MM.1S (cell line): ENCODE data around the gene KIF5A.

Experiments used
- DNase-seq: peaks from one replicate; pipeline ENCODE4 v3.0.0-alpha.2; 2015
- H2AFZ ChIP-seq: fragments of 300-600 bp; sonication (generic); 2 replicates; pipeline ENCODE4 v1.6.0; 2016; ENCODE audit warnings: antibody characterized with exemption, low read length
- H3F3A ChIP-seq: fragments of 300-600 bp; sonication (generic); 2 replicates; pipeline ENCODE4 v1.6.1; 2016; ENCODE audit warnings: mild to moderate bottlenecking, antibody characterized with exemption, low read length, moderate library complexity, mixed read lengths; ENCODE audit not compliant: insufficient read depth
- H3K27ac ChIP-seq: fragments of 300-600 bp; sonication (generic); 2 replicates; pipeline ENCODE4 v1.5.1; 2016; ENCODE audit warnings: mild to moderate bottlenecking, low read length
- H3K27me3 ChIP-seq: fragments of 300-600 bp; sonication (generic); replicated peaks from 2 replicates; pipeline ENCODE4 v1.6.0; 2016; ENCODE audit warnings: low read length; ENCODE audit not compliant: insufficient read depth
- H3K36me3 ChIP-seq: fragments of 300-600 bp; sonication (generic); replicated peaks from 2 replicates; pipeline ENCODE4 v1.6.1; 2016; ENCODE audit warnings: mild to moderate bottlenecking, low read length, mixed read lengths; ENCODE audit not compliant: insufficient read depth
- H3K4me1 ChIP-seq: fragments of 300-600 bp; sonication (generic); 2 replicates; pipeline ENCODE4 v1.6.1; 2016; ENCODE audit warnings: low read length, mixed read lengths
- H3K4me2 ChIP-seq: fragments of 300-600 bp; sonication (generic); 2 replicates; pipeline ENCODE4 v1.6.0; 2016; ENCODE audit warnings: low read depth, low read length
- H3K4me3 ChIP-seq: fragments of 300-600 bp; sonication (generic); 2 replicates; pipeline ENCODE4 v1.5.1; 2016; ENCODE audit warnings: low read length, mixed read lengths
- H3K79me2 ChIP-seq: fragments of 300-600 bp; sonication (generic); 2 replicates; pipeline ENCODE4 v1.6.1; 2016; ENCODE audit warnings: mixed run types, low read length, mixed read lengths
- H3K9ac ChIP-seq: fragments of 300-600 bp; sonication (generic); 2 replicates; pipeline ENCODE4 v1.6.1; 2016; ENCODE audit warnings: low read length, mixed read lengths
- H3K9me2 ChIP-seq: fragments of 300-600 bp; sonication (generic); replicated peaks from 2 replicates; pipeline ENCODE4 v1.6.1; 2016; ENCODE audit warnings: mild to moderate bottlenecking, low read length, mixed read lengths; ENCODE audit not compliant: insufficient read depth
- H3K9me3 ChIP-seq: fragments of 300-600 bp; sonication (generic); replicated peaks from 2 replicates; pipeline ENCODE4 v1.6.1; 2016; ENCODE audit warnings: mild to moderate bottlenecking, low read length, mixed read lengths; ENCODE audit not compliant: insufficient read depth
- H4K20me1 ChIP-seq: fragments of 300-600 bp; sonication (generic); 2 replicates; pipeline ENCODE4 v1.6.1; 2016; ENCODE audit warnings: mild to moderate bottlenecking, low read length, moderate library complexity, mixed read lengths; ENCODE audit not compliant: insufficient read depth
- EZH2 ChIP-seq: fragments of 300-600 bp; sonication (generic); optimal IDR thresholded peaks from 2 replicates; pipeline ENCODE3; 2017; ENCODE audit warnings: low read depth, mild to moderate bottlenecking, antibody characterized with exemption, low read length, mixed read lengths
- EZH2phosphoT487 ChIP-seq: fragments of 300-600 bp; sonication (generic); IDR thresholded peaks from 2 replicates; pipeline ENCODE4 v1.6.1; 2018; ENCODE audit warnings: antibody characterized with exemption, low read length
- TF ChIP-seq, protein P1 (sequence below): fragments of 300-600 bp; sonication (generic); IDR thresholded peaks from 2 replicates; pipeline ENCODE4 v1.5.1; 2016; ENCODE audit warnings: antibody characterized with exemption, low read length, mixed read lengths

KIF5A gene

DNA sequence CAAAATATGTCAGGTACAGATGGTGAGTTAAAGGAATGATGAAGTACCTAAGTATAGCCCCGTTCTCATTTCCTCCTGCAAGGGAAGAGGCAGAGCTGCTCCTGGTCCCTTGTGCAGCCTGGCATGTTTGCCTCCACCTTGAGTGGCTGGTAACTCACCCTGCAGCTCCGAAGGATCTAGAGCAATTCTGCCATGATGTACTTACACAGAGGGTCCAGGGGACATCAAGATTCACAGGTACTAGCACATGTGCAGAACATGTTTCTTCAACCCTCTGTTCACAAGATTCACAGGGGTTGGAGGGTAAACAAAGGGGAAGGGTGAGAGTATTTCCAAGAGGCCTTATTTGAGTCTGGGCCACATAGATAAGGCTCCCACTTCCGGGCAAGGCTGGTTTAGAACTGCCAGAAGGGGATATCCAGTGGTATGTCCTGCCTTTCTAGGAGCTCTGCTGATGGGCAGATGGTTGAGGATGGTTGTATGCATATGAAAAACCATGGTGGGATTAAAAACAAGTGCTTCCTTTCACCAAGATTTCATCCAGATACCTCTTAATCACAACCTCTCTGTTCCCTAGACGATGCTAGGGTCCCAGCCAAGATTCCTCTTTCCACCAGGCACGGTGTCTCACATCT, 10.6 kb upstream of the KIF5A start:
- Histone ChIP-seq H3F3A (no peaks in the 10 kb centered on the region), H3K4me2 (no peak overlapping the region), H3K79me2 (0 out of 2 replicates have a peak, but pooled peaks cover 6% of the 10 kb centered on the region), H3K9ac (no peak overlapping the region), H3K9me2 (no peaks in the 10 kb centered on the region), H4K20me1 (no peaks in the 10 kb centered on the region), H3K4me3 (no peak overlapping the region), H2AFZ (no peak overlapping the region), H3K9me3 (no peaks in the 10 kb centered on the region), H3K27me3 (no peaks in the 10 kb centered on the region), H3K27ac (no peak overlapping the region), H3K4me1 (no peaks in the 10 kb centered on the region), H3K36me3 (no peaks in the 10 kb centered on the region)
- DNase-seq: no peak
- TF ChIP-seq EZH2phosphoT487: no peak
- no peak for TF ChIP-seq EZH2
- TF ChIP-seq, protein P1, sequence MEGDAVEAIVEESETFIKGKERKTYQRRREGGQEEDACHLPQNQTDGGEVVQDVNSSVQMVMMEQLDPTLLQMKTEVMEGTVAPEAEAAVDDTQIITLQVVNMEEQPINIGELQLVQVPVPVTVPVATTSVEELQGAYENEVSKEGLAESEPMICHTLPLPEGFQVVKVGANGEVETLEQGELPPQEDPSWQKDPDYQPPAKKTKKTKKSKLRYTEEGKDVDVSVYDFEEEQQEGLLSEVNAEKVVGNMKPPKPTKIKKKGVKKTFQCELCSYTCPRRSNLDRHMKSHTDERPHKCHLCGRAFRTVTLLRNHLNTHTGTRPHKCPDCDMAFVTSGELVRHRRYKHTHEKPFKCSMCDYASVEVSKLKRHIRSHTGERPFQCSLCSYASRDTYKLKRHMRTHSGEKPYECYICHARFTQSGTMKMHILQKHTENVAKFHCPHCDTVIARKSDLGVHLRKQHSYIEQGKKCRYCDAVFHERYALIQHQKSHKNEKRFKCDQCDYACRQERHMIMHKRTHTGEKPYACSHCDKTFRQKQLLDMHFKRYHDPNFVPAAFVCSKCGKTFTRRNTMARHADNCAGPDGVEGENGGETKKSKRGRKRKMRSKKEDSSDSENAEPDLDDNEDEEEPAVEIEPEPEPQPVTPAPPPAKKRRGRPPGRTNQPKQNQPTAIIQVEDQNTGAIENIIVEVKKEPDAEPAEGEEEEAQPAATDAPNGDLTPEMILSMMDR: no peak

GRCh38 chr12:57541001-57541400, 8.8 kb upstream of the KIF5A start:
- H3K4me1 ChIP-seq: peaks cover 7% of the 10 kb centered on the region; the same call in 1 of the 2 replicates
- H3K4me2 ChIP-seq: no peak overlapping the region
- H3K9ac ChIP-seq: no peak overlapping the region
- H3F3A ChIP-seq: no peaks in the 10 kb centered on the region
- no peaks in the 10 kb centered on the region for H3K27me3 ChIP-seq
- TF ChIP-seq EZH2phosphoT487 (no peak), EZH2 (no peak)
- TF ChIP-seq, protein P1: no peak
- H2AFZ ChIP-seq: no peak overlapping the region
- DNase-seq: no peak
- no peaks in the 10 kb centered on the region for H4K20me1 ChIP-seq
- no peak overlapping the region for H3K4me3 ChIP-seq
- peaks cover 21% of the 10 kb centered on the region for H3K79me2 ChIP-seq
- H3K36me3 ChIP-seq: no peaks in the 10 kb centered on the region
- H3K27ac ChIP-seq: no peak overlapping the region
- no peaks in the 10 kb centered on the region for H3K9me2 ChIP-seq
- no peaks in the 10 kb centered on the region for H3K9me3 ChIP-seq

GRCh38 chr12:57541717-57542116, 8.1 kb upstream of the KIF5A start:
- H3K27ac ChIP-seq: no peak overlapping the region
- H3K27me3 ChIP-seq: no peaks in the 10 kb centered on the region
- H3K36me3 ChIP-seq: no peaks in the 10 kb centered on the region
- H3F3A ChIP-seq: no peaks in the 10 kb centered on the region
- H3K9ac ChIP-seq: no peak overlapping the region
- H3K9me3 ChIP-seq: no peaks in the 10 kb centered on the region
- H3K4me2 ChIP-seq: no peak overlapping the region
- no peaks in the 10 kb centered on the region for H3K9me2 ChIP-seq
- no peak overlapping the region for H3K4me3 ChIP-seq
- peaks cover 10% of the 10 kb centered on the region; the same call in 1 of the 2 replicates for H3K4me1 ChIP-seq
- H4K20me1 ChIP-seq: no peaks in the 10 kb centered on the region
- TF ChIP-seq EZH2 (no peak), EZH2phosphoT487 (no peak)
- TF ChIP-seq, protein P1: no peak
- H2AFZ ChIP-seq: no peak overlapping the region
- no peak for DNase-seq
- peaks cover 28% of the 10 kb centered on the region for H3K79me2 ChIP-seq
